Neural progenitor cell (in vitro differentiated cells): ENCODE data around the gene NAPSA. TPM values are rescaled to one million over a fixed set of nuclear protein-coding genes. Genes with fewer than 3 reads are reported as not detected.

ENCODE experiments used
- DNase-seq: peaks from one replicate; pipeline ENCODE4 v3.0.0-alpha.2; 2016; ENCODE audit warnings: low spot score
- H2AFZ ChIP-seq: fragments of 200-600 bp; sonication (generic); replicated peaks from 2 replicates; pipeline ENCODE4 v1.6.1; 2016; ENCODE audit warnings: antibody characterized with exemption
- H3F3A ChIP-seq: fragments of 200-600 bp; sonication (generic); 2 replicates; pipeline ENCODE4 v1.6.1; 2016; ENCODE audit warnings: antibody characterized with exemption, low read depth
- H3K27ac ChIP-seq: fragments of 200-600 bp; sonication (generic); 2 replicates; pipeline ENCODE4 v1.5.1; 2016; ENCODE audit warnings: mild to moderate bottlenecking
- H3K27me3 ChIP-seq: fragments of 200-600 bp; sonication (generic); 2 replicates; pipeline ENCODE4 v1.6.1; 2016; ENCODE audit warnings: mild to moderate bottlenecking, moderate library complexity
- H3K36me3 ChIP-seq: fragments of 200-600 bp; sonication (generic); 2 replicates; pipeline ENCODE4 v1.5.1; 2016
- H3K4me1 ChIP-seq: fragments of 200-600 bp; sonication (generic); 2 replicates; pipeline ENCODE4 v1.6.1; 2016; ENCODE audit warnings: mixed run types
- H3K4me2 ChIP-seq: fragments of 200-600 bp; sonication (generic); 2 replicates; pipeline ENCODE4 v1.6.1; 2016
- H3K4me3 ChIP-seq: fragments of 200-600 bp; sonication (generic); 2 replicates; pipeline ENCODE4 v1.5.1; 2016
- H3K79me2 ChIP-seq: fragments of 200-600 bp; sonication (generic); 2 replicates; pipeline ENCODE4 v1.6.1; 2016; ENCODE audit warnings: low read depth
- H3K9ac ChIP-seq: fragments of 200-600 bp; sonication (generic); 2 replicates; pipeline ENCODE4 v1.6.1; 2016
- H3K9me3 ChIP-seq: fragments of 200-600 bp; sonication (generic); 2 replicates; pipeline ENCODE4 v1.5.1; 2016; ENCODE audit warnings: low read depth
- H4K20me1 ChIP-seq: fragments of 200-600 bp; sonication (generic); 2 replicates; pipeline ENCODE4 v1.6.1; 2016; ENCODE audit warnings: low read depth
- H3K27ac Mint-ChIP-seq: 3 replicates; pipeline ENCODE4 v1.8.0; 2021; ENCODE audit warnings: mixed read lengths
- H3K27me3 Mint-ChIP-seq: 2 replicates; pipeline ENCODE4 v1.8.0; 2022; ENCODE audit warnings: low read depth, mild to moderate bottlenecking, inconsistent platforms, moderate library complexity, mixed read lengths; ENCODE audit not compliant: insufficient read depth
- H3K36me3 Mint-ChIP-seq: 3 replicates; pipeline ENCODE4 v1.8.0; 2021; ENCODE audit warnings: mixed read lengths
- H3K4me1 Mint-ChIP-seq: 3 replicates; pipeline ENCODE4 v1.8.0; 2021; ENCODE audit warnings: mixed read lengths
- H3K4me3 Mint-ChIP-seq: 3 replicates; pipeline ENCODE4 v1.8.0; 2021; ENCODE audit warnings: mild to moderate bottlenecking, moderate library complexity, mixed read lengths
- H3K9me3 Mint-ChIP-seq: 3 replicates; pipeline ENCODE4 v1.8.0; 2020; ENCODE audit warnings: mixed read lengths
- CTCF ChIP-seq: fragments of 200-600 bp; sonication (generic); IDR thresholded peaks from 2 replicates; pipeline ENCODE4 v1.5.1; 2017; ENCODE audit warnings: antibody characterized with exemption, mild to moderate bottlenecking
- EZH2 ChIP-seq: fragments of 200-600 bp; sonication (generic); IDR thresholded peaks from 2 replicates; pipeline ENCODE4 v1.6.1; 2017; ENCODE audit warnings: antibody characterized with exemption, mild to moderate bottlenecking, moderate library complexity
- EZH2phosphoT487 ChIP-seq: fragments of 200-600 bp; sonication (generic); IDR thresholded peaks from 2 replicates; pipeline ENCODE4 v1.6.1; 2017; ENCODE audit warnings: antibody characterized with exemption
- total RNA-seq: library from RNA; depleted of rRNA; stranded (reverse); fragments of >200 nt; gene quantifications from 2 replicates; pipeline ENCODE4 v1.2.3, GENCODE V29; 2015; ENCODE audit warnings: low replicate concordance

Gene NAPSA
- total RNA-seq, 1 donor from 2014 or later: 0.11 TPM

- Mint-ChIP-seq H3K9me3 (no peaks in the 10 kb centered on the region), H3K27ac (no peak overlapping the region), H3K4me3 (peak overlapping the region; percentile 27), H3K36me3 (no peaks in the 10 kb centered on the region), H3K4me1 (peaks cover 30% of the 10 kb centered on the region), H3K27me3 (peaks cover 38% of the 10 kb centered on the region)
- no peak overlapping the region for H2AFZ ChIP-seq
- TF ChIP-seq EZH2phosphoT487 (no peak), CTCF (no peak), EZH2 (no peak)
- H3K4me3 ChIP-seq: no peak overlapping the region
- no peaks in the 10 kb centered on the region for H3K79me2 ChIP-seq
- H4K20me1 ChIP-seq: peaks cover 5% of the 10 kb centered on the region
- H3K36me3 ChIP-seq: no peaks in the 10 kb centered on the region
- peaks cover 14% of the 10 kb centered on the region for H3K4me1 ChIP-seq
- no peak overlapping the region for H3K4me2 ChIP-seq
- H3K27ac ChIP-seq: no peak overlapping the region
- H3K9ac ChIP-seq: no peak overlapping the region
- H3K27me3 ChIP-seq: peaks cover 58% of the 10 kb centered on the region
- no peak for DNase-seq
- H3F3A ChIP-seq: peaks cover 41% of the 10 kb centered on the region
- H3K9me3 ChIP-seq: no peaks in the 10 kb centered on the region
These were observed 54.5 kb downstream of the NAPSA start for GRCh38 chr19:50310759-50311465.

GRCh38 chr19:50309396-50310125 lies 55.9 kb downstream of the NAPSA start:
- no peak overlapping the region for H3K4me3 Mint-ChIP-seq
- H3K36me3 Mint-ChIP-seq: no peaks in the 10 kb centered on the region
- Histone ChIP-seq H2AFZ (no peak overlapping the region), H3K4me1 (peaks cover 6% of the 10 kb centered on the region), H3K36me3 (no peaks in the 10 kb centered on the region), H3K4me2 (no peak overlapping the region), H4K20me1 (peaks cover 5% of the 10 kb centered on the region), H3F3A (peaks cover 30% of the 10 kb centered on the region), H3K9ac (no peak overlapping the region), H3K9me3 (no peaks in the 10 kb centered on the region), H3K27ac (no peak overlapping the region), H3K79me2 (no peaks in the 10 kb centered on the region), H3K27me3 (peaks cover 47% of the 10 kb centered on the region), H3K4me3 (no peak overlapping the region)
- peaks cover 35% of the 10 kb centered on the region for H3K27me3 Mint-ChIP-seq
- H3K27ac Mint-ChIP-seq: no peak overlapping the region
- no peak for DNase-seq
- peaks cover 23% of the 10 kb centered on the region for H3K4me1 Mint-ChIP-seq
- no peaks in the 10 kb centered on the region for H3K9me3 Mint-ChIP-seq
- no peak for TF ChIP-seq EZH2phosphoT487
- no peak for TF ChIP-seq CTCF
- no peak for TF ChIP-seq EZH2

- Histone ChIP-seq H3K36me3 (no peaks in the 10 kb centered on the region), H3K9me3 (no peaks in the 10 kb centered on the region), H3K4me1 (peaks cover 2% of the 10 kb centered on the region), H3F3A (peaks cover 24% of the 10 kb centered on the region), H2AFZ (no peak overlapping the region), H3K27ac (no peak overlapping the region), H3K4me3 (no peak overlapping the region), H3K27me3 (peaks cover 41% of the 10 kb centered on the region), H3K79me2 (no peaks in the 10 kb centered on the region), H3K4me2 (no peak overlapping the region), H3K9ac (no peak overlapping the region), H4K20me1 (peaks cover 5% of the 10 kb centered on the region)
- peaks cover 19% of the 10 kb centered on the region for H3K4me1 Mint-ChIP-seq
- no peaks in the 10 kb centered on the region for H3K9me3 Mint-ChIP-seq
- DNase-seq: no peak
- no peak overlapping the region for H3K4me3 Mint-ChIP-seq
- H3K27me3 Mint-ChIP-seq: peaks cover 30% of the 10 kb centered on the region
- no peaks in the 10 kb centered on the region for H3K36me3 Mint-ChIP-seq
- TF ChIP-seq EZH2 (no peak), EZH2phosphoT487 (no peak), CTCF (no peak)
- H3K27ac Mint-ChIP-seq: no peak overlapping the region
These were observed 56.4 kb downstream of the NAPSA start for GRCh38 chr19:50308991-50309390.

Other genes with a start within 250 kb of the NAPSA start
- not detected in 2 replicates for gene IZUMO2, start 202.4 kb downstream of the NAPSA start, total RNA-seq
- 1.6 and 6.7 TPM in 2 replicates for gene MYH14, start 162.0 kb downstream of the NAPSA start, total RNA-seq
- gene KCNC3, start 36.3 kb downstream of the NAPSA start, total RNA-seq: 0.41 and 1.2 TPM in 2 replicates
- gene NR1H2, start 10.8 kb upstream of the NAPSA start, total RNA-seq: 25.4 and 47.2 TPM in 2 replicates
- gene POLD1, start 18.7 kb upstream of the NAPSA start, total RNA-seq: 36.7 and 123 TPM in 2 replicates
- 0.31 TPM in 1 of 2 replicates, not detected in the other for gene SPIB, start 53.3 kb upstream of the NAPSA start, total RNA-seq
- gene MYBPC2, start 67.3 kb upstream of the NAPSA start, total RNA-seq: 0.65 and 0.77 TPM in 2 replicates
- gene EMC10, start 110.9 kb upstream of the NAPSA start, total RNA-seq: 32.9 and 127 TPM in 2 replicates
- 5.6 and 8.4 TPM in 2 replicates for gene GARIN5A, start 111.2 kb upstream of the NAPSA start, total RNA-seq
- gene JOSD2, start 145.6 kb upstream of the NAPSA start, total RNA-seq: 1.7 and 2.4 TPM in 2 replicates
- not detected in 2 replicates for gene ASPDH, start 148.3 kb upstream of the NAPSA start, total RNA-seq
- 12.0 and 54.6 TPM in 2 replicates for gene LRRC4B, start 202.8 kb upstream of the NAPSA start, total RNA-seq